ENCODE measurements around the gene LETM1. TPM values are rescaled to one million over a fixed set of nuclear protein-coding genes. Genes with fewer than 3 reads are reported as not detected.

The LETM1 gene
- total and polyA plus RNA-seq, 2 of the 8 experiments (the other 6 are each of a cell fraction or from before 2014, with no cell fraction given) = 19.8 to 50.1 TPM

DNA sequence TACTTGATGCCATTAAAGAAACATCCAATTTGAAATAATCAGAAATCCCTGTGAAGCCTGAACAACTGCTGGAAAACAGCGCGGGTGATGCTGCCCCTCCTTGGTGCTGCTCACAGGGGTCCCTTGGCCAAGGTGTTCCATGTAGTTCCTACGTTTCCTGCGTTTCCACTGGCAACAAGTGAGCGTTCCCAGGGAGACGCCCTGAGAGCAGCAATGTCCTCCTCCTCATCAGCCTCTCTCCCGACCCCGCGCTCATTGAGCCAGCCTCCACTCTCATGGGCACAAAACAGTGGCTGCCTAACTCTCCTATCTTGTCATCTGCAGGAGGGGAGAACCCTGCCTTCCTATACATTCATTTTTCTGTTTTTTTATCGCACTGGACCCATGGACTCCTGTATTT lies 18.9 kb downstream of the LETM1 start:
- no peak overlapping the region for H4K91ac ChIP-seq (replicated peaks; ENCODE audit: insufficient read length, low read length)
- peaks cover 2% of the 10 kb centered on the region; the same call in 1 of the 2 replicates for H3K79me1 ChIP-seq (ENCODE audit: low read depth, low read length)
- H4K5ac ChIP-seq (ENCODE audit: insufficient read length, low read depth, low read length) = no peak overlapping the region
- H3K36me3 ChIP-seq (ENCODE audit: control insufficient read depth in 2 of 4, insufficient read depth in 4 of 4, low read length in 3 of 4) = peaks cover 0 to 20% (median 12%) of the 10 kb centered on the region in 4 experiments; a peak in 5 of 8 replicates
- H3K4me1 ChIP-seq (replicated peaks in 1 of 4; ENCODE audit: control insufficient read depth in 3 of 4, insufficient read depth in 4 of 4, low read length in 3 of 4) = no peaks in the 10 kb centered on the region
- no peaks in the 10 kb centered on the region for H3K79me2 ChIP-seq (ENCODE audit: control insufficient read depth in 1 of 2, insufficient read depth in 2 of 2, low read length in 2 of 2)
- ChIA-PET CTCF (ENCODE audit: partially characterized antibody) (interaction anchor here (0.6 to 2.9 kb wide), 3 partner anchors 14 to 85 kb away, joined by 3 to 10 read pairs (median 3); no protein-coding TSS in a partner anchor), POLR2A (ENCODE audit: partially characterized antibody) (no interaction called here)
- no peaks in the 10 kb centered on the region for H3K27me3 ChIP-seq (replicated peaks in 1 of 4; ENCODE audit: control insufficient read depth in 3 of 4, extremely low read depth in 1 of 4, insufficient read depth in 3 of 4, low read length in 3 of 4)
- H4K8ac ChIP-seq (ENCODE audit: extremely low read depth, insufficient read depth, low read length) = no peak overlapping the region
- no peaks in the 10 kb centered on the region for H3K23me2 ChIP-seq (ENCODE audit: low read depth, low read length)
- no peak overlapping the region for H2BK120ac ChIP-seq (replicated peaks; ENCODE audit: low read depth, low read length)
- no peak overlapping the region for H2BK20ac ChIP-seq (ENCODE audit: low read length)
- H3K4me2 ChIP-seq (ENCODE audit: insufficient read depth in 1 of 2, low read depth in 2 of 2, low read length in 2 of 2) = no peak overlapping the region
- H2BK5ac ChIP-seq (ENCODE audit: low read depth, low read length) = no peak overlapping the region
- no peak overlapping the region for H2BK12ac ChIP-seq (ENCODE audit: low read depth, low read length)
- no peak overlapping the region for H2BK15ac ChIP-seq (ENCODE audit: low read length)
- H3K56ac ChIP-seq (replicated peaks; ENCODE audit: insufficient read length, low read depth, low read length) = no peak overlapping the region
- DNase-seq (ENCODE audit: low read depth in 1 of 2, low spot score in 2 of 2) = no peak
- H3K9ac ChIP-seq (replicated peaks in 1 of 4; ENCODE audit: extremely low read depth in 1 of 4, low read depth in 3 of 4, low read length in 3 of 4) = no peak overlapping the region
- no peaks in the 10 kb centered on the region for H3K9me3 ChIP-seq (ENCODE audit: insufficient read depth in 2 of 2, low read depth in 1 of 2, low read length in 1 of 2)
- H2AK5ac ChIP-seq (ENCODE audit: low read depth, low read length) = no peak overlapping the region
- no peak overlapping the region for H3K18ac ChIP-seq (ENCODE audit: extremely low read depth, low read length)
- no peak overlapping the region for H3K14ac ChIP-seq (ENCODE audit: insufficient read length)
- no peak overlapping the region for H3K27ac ChIP-seq (ENCODE audit: low read depth, low read length)
- H3K23ac ChIP-seq (ENCODE audit: insufficient read length) = no peak overlapping the region
- no peak overlapping the region for H3K4me3 ChIP-seq (ENCODE audit: extremely low read depth in 1 of 4, insufficient read depth in 2 of 4, low read depth in 3 of 4, low read length in 4 of 4)
- H2AFZ ChIP-seq (ENCODE audit: low read length) = no peak overlapping the region
- H3K4ac ChIP-seq (replicated peaks; ENCODE audit: insufficient read length, low read depth, low read length) = no peak overlapping the region
- H4K20me1 ChIP-seq (replicated peaks in 1 of 2; ENCODE audit: control insufficient read depth in 1 of 2, insufficient read depth in 2 of 2, low read length in 2 of 2) = peaks cover 0 to 11% of the 10 kb centered on the region in 2 experiments
- no peak for FAIRE-seq
- 92% methylated on average over 10 of the region's 10 CpGs; no CpG with 5 or more reads in 1 of the 2 experiments for WGBS, 2 experiments (ENCODE audit: extremely low coverage in 1 of 2, insufficient coverage in 1 of 2, insufficient read length in 1 of 2, insufficient replicate concordance in 2 of 2, low coverage in 1 of 2, low lambda C conversion rate in 2 of 2, missing lambda C conversion rate in 1 of 2)
- TF ChIP-seq, protein P1, sequence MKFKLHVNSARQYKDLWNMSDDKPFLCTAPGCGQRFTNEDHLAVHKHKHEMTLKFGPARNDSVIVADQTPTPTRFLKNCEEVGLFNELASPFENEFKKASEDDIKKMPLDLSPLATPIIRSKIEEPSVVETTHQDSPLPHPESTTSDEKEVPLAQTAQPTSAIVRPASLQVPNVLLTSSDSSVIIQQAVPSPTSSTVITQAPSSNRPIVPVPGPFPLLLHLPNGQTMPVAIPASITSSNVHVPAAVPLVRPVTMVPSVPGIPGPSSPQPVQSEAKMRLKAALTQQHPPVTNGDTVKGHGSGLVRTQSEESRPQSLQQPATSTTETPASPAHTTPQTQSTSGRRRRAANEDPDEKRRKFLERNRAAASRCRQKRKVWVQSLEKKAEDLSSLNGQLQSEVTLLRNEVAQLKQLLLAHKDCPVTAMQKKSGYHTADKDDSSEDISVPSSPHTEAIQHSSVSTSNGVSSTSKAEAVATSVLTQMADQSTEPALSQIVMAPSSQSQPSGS (IDR thresholded peaks at IDR 0.05; ENCODE audit: low read length) = no peak
- TF ChIP-seq, protein P2, sequence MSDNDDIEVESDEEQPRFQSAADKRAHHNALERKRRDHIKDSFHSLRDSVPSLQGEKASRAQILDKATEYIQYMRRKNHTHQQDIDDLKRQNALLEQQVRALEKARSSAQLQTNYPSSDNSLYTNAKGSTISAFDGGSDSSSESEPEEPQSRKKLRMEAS (IDR thresholded peaks at IDR 0.05) = no peak
- no peak for TF ChIP-seq SIRT6 (IDR thresholded peaks at IDR 0.05; ENCODE audit: low read length)
- TF ChIP-seq CHD1 (IDR thresholded peaks at IDR 0.05; ENCODE audit: low read depth, low read length) = no peak
- TF ChIP-seq CEBPB (IDR thresholded peaks at IDR 0.05; ENCODE audit: low read depth, low read length) = no peak
- no peak for TF ChIP-seq KDM1A (IDR thresholded peaks at IDR 0.05; ENCODE audit: borderline replicate concordance, low read length)
- TF ChIP-seq BRCA1 (IDR thresholded peaks at IDR 0.05; ENCODE audit: low read depth, low read length) = no peak
- TF ChIP-seq MAFK (IDR thresholded peaks at IDR 0.05; ENCODE audit: low read depth, low read length) = no peak
- no peak for TF ChIP-seq SIN3A (conservative IDR thresholded peaks at IDR 0.05 in 1 of 2, IDR thresholded peaks at IDR 0.05 in 1 of 2; ENCODE audit: low read depth in 1 of 2, low read length in 2 of 2)
- no peak for TF ChIP-seq ASH2L (IDR thresholded peaks at IDR 0.05; ENCODE audit: low read length)
- no peak for TF ChIP-seq BACH1 (IDR thresholded peaks at IDR 0.05; ENCODE audit: low read length)
- TF ChIP-seq POU5F1 (IDR thresholded peaks at IDR 0.05; ENCODE audit: low read depth, low read length) = no peak
- no peak for TF ChIP-seq TAF1 (IDR thresholded peaks at IDR 0.05; ENCODE audit: low read depth, low read length)
